NT2/D1 (cell line): ENCODE results near the gene HRH3.

Experiments used
- SUZ12 ChIP-seq: IDR thresholded peaks from 2 replicates; pipeline ENCODE4 v1.6.1; 2011; ENCODE audit not compliant: insufficient read length, insufficient read depth; ENCODE audit errors: extremely low read depth
- YY1 ChIP-seq: IDR thresholded peaks from 2 replicates; pipeline ENCODE4 v1.6.1; 2011; ENCODE audit not compliant: insufficient read length, insufficient read depth
- ZNF274 ChIP-seq: IDR thresholded peaks from 2 replicates; pipeline ENCODE4 v1.6.1; 2011; ENCODE audit warnings: mild to moderate bottlenecking, low read depth, low read length

DNA sequence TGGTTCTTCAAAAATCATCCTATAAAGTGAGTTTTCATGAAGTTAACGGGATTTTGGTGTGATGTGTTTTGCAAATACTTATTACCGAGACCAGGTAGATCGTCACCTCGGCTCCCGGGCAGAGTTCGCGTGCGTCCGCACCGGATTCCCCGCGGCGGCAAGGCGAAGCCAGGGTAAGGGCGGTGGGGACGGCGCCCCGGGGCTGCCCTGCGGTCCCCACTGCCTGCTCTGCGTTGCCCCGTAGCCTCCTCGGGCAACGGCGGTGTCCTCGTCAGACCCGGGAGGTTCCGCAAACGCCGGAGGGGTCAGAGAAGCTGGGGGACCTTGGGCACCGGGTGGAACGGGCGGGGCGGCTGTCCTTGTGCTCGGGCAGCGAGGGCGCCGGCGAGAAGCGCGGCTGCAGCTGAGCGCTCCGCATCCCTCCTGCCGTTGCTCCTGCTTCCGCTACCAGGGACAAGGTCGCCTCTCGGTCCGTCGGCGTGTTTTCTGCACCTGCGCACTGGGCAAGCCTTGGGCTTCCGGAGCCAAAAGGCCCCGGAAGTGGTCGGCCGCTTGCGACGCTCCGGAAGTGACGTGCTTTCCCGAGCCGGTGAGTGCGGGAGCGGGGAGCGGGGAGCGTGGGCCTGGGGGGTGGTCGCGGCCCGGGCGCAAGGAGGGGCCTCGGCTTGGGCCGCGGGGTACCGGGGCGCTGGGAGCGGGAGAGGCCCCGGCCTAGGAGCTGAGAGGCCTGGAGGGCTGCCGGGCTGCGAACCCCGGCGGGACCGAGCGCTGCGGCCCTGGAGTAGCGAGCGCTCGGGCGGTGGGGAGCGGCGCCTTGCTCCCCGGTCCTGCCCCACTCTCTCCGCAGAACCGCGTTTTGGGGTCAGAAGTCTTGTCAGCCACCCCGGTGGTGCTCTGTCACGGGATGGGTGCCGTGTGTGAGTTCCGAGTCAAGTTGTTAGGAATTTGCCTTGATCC lies 37.3 kb downstream of the HRH3 start, which contains the start of gene MTG2:
- TF ChIP-seq YY1, result no peak
- TF ChIP-seq ZNF274, result no peak
- no peak for TF ChIP-seq SUZ12
